Stimulated activated CD8-positive, alpha-beta memory T cell treated with anti-CD3 and anti-CD28 coated beads, Interleukin-15, amount 100 ng/mL, for 4 hours (primary cell): ENCODE measurements around the gene CACNA1I.
A peak's percentile ranks its signal among the peaks of the same experiment; 100 is the strongest.

Experiments
- DNase-seq, 2 donors: peaks; one replicate each; pipeline ENCODE4 v3.0.0-alpha.2; 2020; ENCODE audit warnings: low read depth in 2 of 2

CACNA1I gene

GRCh38 chr22:39669432-39669831 is 98.9 kb downstream of the CACNA1I start:
- DNase-seq = no peak

GRCh38 chr22:39671936-39672335 is 101.4 kb downstream of the CACNA1I start:
- no peak for DNase-seq

- DNase-seq = no peak
These were observed 104.0 kb downstream of the CACNA1I start for GRCh38 chr22:39674536-39674935.

- DNase-seq = no peak
These were observed 105.4 kb downstream of the CACNA1I start for GRCh38 chr22:39675947-39676346.

GRCh38 chr22:39677967-39678366 is 107.4 kb downstream of the CACNA1I start:
- no peak for DNase-seq

- DNase-seq = no peak
These were observed 108.4 kb downstream of the CACNA1I start for GRCh38 chr22:39678862-39679490.

GRCh38 chr22:39679652-39680051 is 109.1 kb downstream of the CACNA1I start:
- DNase-seq = no peak

- DNase-seq = no peak
These were observed 109.9 kb downstream of the CACNA1I start for GRCh38 chr22:39680486-39680885.

GRCh38 chr22:39681038-39681861 is 110.7 kb downstream of the CACNA1I start:
- DNase-seq = no peak

GRCh38 chr22:39682994-39683393 is 112.4 kb downstream of the CACNA1I start:
- no peak for DNase-seq

GRCh38 chr22:39683639-39684038 is 113.1 kb downstream of the CACNA1I start:
- DNase-seq = no peak

GRCh38 chr22:39684702-39685281 is 114.2 kb downstream of the CACNA1I start:
- DNase-seq = no peak

- DNase-seq = no peak
These were observed 115.0 kb downstream of the CACNA1I start for GRCh38 chr22:39685336-39686177.

- no peak for DNase-seq
These were observed 115.6 kb downstream of the CACNA1I start for GRCh38 chr22:39686178-39686620.

GRCh38 chr22:39686776-39687525 is 116.4 kb downstream of the CACNA1I start:
- DNase-seq = no peak

- no peak for DNase-seq
These were observed 117.7 kb downstream of the CACNA1I start for GRCh38 chr22:39688186-39688785.

GRCh38 chr22:39689421-39689820 is 118.9 kb downstream of the CACNA1I start:
- no peak for DNase-seq

- peak in 1 of 2 donors; percentile 4 for DNase-seq
These were observed 120.5 kb downstream of the CACNA1I start for GRCh38 chr22:39690881-39691605.

GRCh38 chr22:39693943-39694500 is 123.5 kb downstream of the CACNA1I start:
- no peak for DNase-seq
